ENCODE data around the gene GPR55.

DNA sequence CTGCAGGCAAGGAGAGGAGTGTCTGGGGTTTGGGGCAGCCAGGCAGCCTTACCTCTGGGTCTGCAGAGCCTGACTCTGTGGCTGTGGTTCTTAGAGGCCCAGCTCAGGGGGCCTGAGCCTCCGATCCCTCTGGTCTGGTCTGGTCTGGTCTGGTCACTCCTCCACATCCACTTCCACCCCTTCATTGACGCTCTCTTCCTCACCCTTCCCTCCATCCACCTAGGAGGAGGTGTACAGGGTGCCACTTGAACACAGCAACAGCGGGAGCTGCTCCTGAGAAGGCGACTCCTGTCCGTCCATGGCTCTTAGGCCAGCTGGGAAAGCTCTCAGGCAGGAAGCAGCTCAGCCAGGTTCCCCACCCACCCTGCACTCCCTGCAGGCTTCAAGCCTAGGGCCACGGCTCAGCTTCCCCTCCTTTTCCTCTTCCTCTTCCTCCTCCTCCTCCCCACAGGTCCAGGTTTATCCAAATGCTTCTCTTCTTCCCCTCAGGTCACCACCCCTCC, 16.9 kb downstream of the GPR55 start:
- TF ChIP-seq POLR2AphosphoS5 (IDR thresholded peaks at IDR 0.05; ENCODE audit: low read depth), result no peak
- TF ChIP-seq, protein P1, sequence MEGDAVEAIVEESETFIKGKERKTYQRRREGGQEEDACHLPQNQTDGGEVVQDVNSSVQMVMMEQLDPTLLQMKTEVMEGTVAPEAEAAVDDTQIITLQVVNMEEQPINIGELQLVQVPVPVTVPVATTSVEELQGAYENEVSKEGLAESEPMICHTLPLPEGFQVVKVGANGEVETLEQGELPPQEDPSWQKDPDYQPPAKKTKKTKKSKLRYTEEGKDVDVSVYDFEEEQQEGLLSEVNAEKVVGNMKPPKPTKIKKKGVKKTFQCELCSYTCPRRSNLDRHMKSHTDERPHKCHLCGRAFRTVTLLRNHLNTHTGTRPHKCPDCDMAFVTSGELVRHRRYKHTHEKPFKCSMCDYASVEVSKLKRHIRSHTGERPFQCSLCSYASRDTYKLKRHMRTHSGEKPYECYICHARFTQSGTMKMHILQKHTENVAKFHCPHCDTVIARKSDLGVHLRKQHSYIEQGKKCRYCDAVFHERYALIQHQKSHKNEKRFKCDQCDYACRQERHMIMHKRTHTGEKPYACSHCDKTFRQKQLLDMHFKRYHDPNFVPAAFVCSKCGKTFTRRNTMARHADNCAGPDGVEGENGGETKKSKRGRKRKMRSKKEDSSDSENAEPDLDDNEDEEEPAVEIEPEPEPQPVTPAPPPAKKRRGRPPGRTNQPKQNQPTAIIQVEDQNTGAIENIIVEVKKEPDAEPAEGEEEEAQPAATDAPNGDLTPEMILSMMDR (IDR thresholded peaks at IDR 0.05; ENCODE audit: insufficient read depth, low read length), result no peak
- no peak; the same call in 1 of the 2 replicates for TF ChIP-seq SPI1 (IDR thresholded peaks at IDR 0.05; ENCODE audit: borderline replicate concordance, low read depth)
- no peak for TF ChIP-seq GABPA (IDR thresholded peaks at IDR 0.05; ENCODE audit: low read depth)
- TF ChIP-seq REST (IDR thresholded peaks at IDR 0.05; ENCODE audit: insufficient replicate concordance, low read depth), result no peak

Data from HL-60 (cell line).